H1 (cell line): ENCODE data around the gene CSNK1G3. TPM values are rescaled to one million over a fixed set of nuclear protein-coding genes. Genes with fewer than 3 reads are reported as not detected.

Source experiments
- CTCF ChIA-PET: fragments of 300-600 bp; sonication (Branson Sonifier 250); formaldehyde crosslinking; loops from one replicate; lab custom pipeline; 2021; ENCODE audit not compliant: partially characterized antibody; lab: Charles Lee
- POLR2A ChIA-PET: fragments of 300-600 bp; sonication (Branson Sonifier 250); formaldehyde crosslinking; loops from one replicate; lab custom pipeline; 2021; ENCODE audit warnings: inconsistent platforms; ENCODE audit not compliant: partially characterized antibody; lab: Charles Lee
- DNase-seq, 2 experiments: peaks; one replicate each; pipeline versions ENCODE4 v3.0.0 to v3.0.0-alpha.2; 2010 to 2022; ENCODE audit warnings: low spot score in 2 of 2, low read depth in 1 of 2, mixed read lengths in 1 of 2
- FAIRE-seq: peaks from 2 replicates; lab custom pipeline; 2011; peaks lifted over from hg19 to GRCh38; lab: Jason Lieb, UNC
- H2AFZ ChIP-seq: 2 replicates; pipeline ENCODE4 v1.8.1; 2012; ENCODE audit warnings: low read length, inconsistent platforms
- H2AK5ac ChIP-seq: 2 replicates; pipeline ENCODE4 v1.6.1; 2013; ENCODE audit warnings: low read depth, low read length
- H2BK120ac ChIP-seq: replicated peaks from 2 replicates; pipeline ENCODE3; 2013; ENCODE audit warnings: low read depth, low read length, inconsistent platforms
- H2BK12ac ChIP-seq: 2 replicates; pipeline ENCODE4 v1.6.1; 2013; ENCODE audit warnings: low read depth, low read length
- H2BK15ac ChIP-seq: 2 replicates; pipeline ENCODE4 v1.6.1; 2013; ENCODE audit warnings: low read length
- H2BK20ac ChIP-seq: 2 replicates; pipeline ENCODE4 v1.6.1; 2013; ENCODE audit warnings: low read length
- H2BK5ac ChIP-seq: 2 replicates; pipeline ENCODE4 v1.6.1; 2013; ENCODE audit warnings: low read depth, low read length
- H3K14ac ChIP-seq: 2 replicates; pipeline ENCODE4 v1.6.1; 2013; ENCODE audit warnings: inconsistent platforms; ENCODE audit not compliant: insufficient read length
- H3K18ac ChIP-seq: 2 replicates; pipeline ENCODE4 v1.6.1; 2013; ENCODE audit warnings: low read length; ENCODE audit errors: extremely low read depth
- H3K23ac ChIP-seq: 2 replicates; pipeline ENCODE4 v1.6.1; 2013; ENCODE audit warnings: inconsistent platforms; ENCODE audit not compliant: insufficient read length
- H3K23me2 ChIP-seq: 2 replicates; pipeline ENCODE4 v1.6.1; 2013; ENCODE audit warnings: low read depth, low read length
- H3K27ac ChIP-seq: 2 replicates; pipeline ENCODE4 v1.6.1; 2011; ENCODE audit warnings: low read depth, low read length, inconsistent platforms
- H3K27me3 ChIP-seq, 4 experiments: replicated peaks in 1 of 4; 1 replicate in 1 of 4; 2 replicates in 3 of 4; pipeline versions ENCODE4 v1.6.1 to v1.8.1; 2011 to 2013; ENCODE audit warnings: low read length in 3 of 4, mild to moderate bottlenecking in 3 of 4, inconsistent platforms in 2 of 4, mixed read lengths in 2 of 4, moderate library complexity in 1 of 4; ENCODE audit not compliant: control insufficient read depth in 3 of 4, insufficient read depth in 3 of 4; ENCODE audit errors: extremely low read depth in 1 of 4
- H3K36me3 ChIP-seq, 4 experiments: 2 replicates each; pipeline versions ENCODE4 v1.6.1 to v1.8.1; 2011 to 2013; ENCODE audit warnings: mild to moderate bottlenecking in 4 of 4, low read length in 3 of 4, moderate library complexity in 2 of 4, control low read depth in 1 of 4, inconsistent platforms in 1 of 4; ENCODE audit not compliant: insufficient read depth in 4 of 4, control insufficient read depth in 2 of 4
- H3K4ac ChIP-seq: replicated peaks from 2 replicates; pipeline ENCODE3; 2013; ENCODE audit warnings: low read length, low read depth, mixed read lengths, inconsistent platforms; ENCODE audit not compliant: insufficient read length
- H3K4me1 ChIP-seq, 4 experiments: replicated peaks in 1 of 4; 1 replicate in 1 of 4; 2 replicates in 3 of 4; pipeline versions ENCODE4 v1.6.1 to v1.8.1; 2011 to 2013; ENCODE audit warnings: low read length in 3 of 4, inconsistent platforms in 2 of 4, mixed read lengths in 1 of 4; ENCODE audit not compliant: insufficient read depth in 4 of 4, control insufficient read depth in 3 of 4
- H3K4me2 ChIP-seq, 2 experiments: 2 replicates each; pipeline versions ENCODE4 v1.6.1 to v1.8.1; 2011 to 2013; ENCODE audit warnings: low read depth in 2 of 2, low read length in 2 of 2, control low read depth in 1 of 2, inconsistent platforms in 1 of 2, mild to moderate bottlenecking in 1 of 2; ENCODE audit not compliant: insufficient read depth in 1 of 2
- H3K4me3 ChIP-seq, 4 experiments: fragments of 200-600, 300-600 bp in 1 of 4; sonication (generic), shearing (Covaris generic), sonication (Bioruptor Twin) in 1 of 4; 2 replicates each; pipeline versions ENCODE4 v1.5.1 to v1.8.1; 2011 to 2016; ENCODE audit warnings: low read length in 4 of 4, low read depth in 3 of 4, control low read depth in 2 of 4, inconsistent platforms in 2 of 4, mild to moderate bottlenecking in 2 of 4, mixed read lengths in 1 of 4, moderate library complexity in 1 of 4; ENCODE audit not compliant: insufficient read depth in 2 of 4; ENCODE audit errors: extremely low read depth in 1 of 4
- H3K56ac ChIP-seq: replicated peaks from 2 replicates; pipeline ENCODE3; 2013; ENCODE audit warnings: low read depth, mild to moderate bottlenecking, mixed read lengths, low read length, inconsistent platforms; ENCODE audit not compliant: insufficient read length
- H3K79me1 ChIP-seq: 2 replicates; pipeline ENCODE4 v1.6.1; 2013; ENCODE audit warnings: low read depth, low read length, control low read depth
- H3K79me2 ChIP-seq, 2 experiments: 2 replicates each; pipeline versions ENCODE4 v1.6.1 to v1.8.1; 2012 to 2013; ENCODE audit warnings: low read length in 2 of 2, mild to moderate bottlenecking in 2 of 2, inconsistent platforms in 1 of 2; ENCODE audit not compliant: insufficient read depth in 2 of 2, control insufficient read depth in 1 of 2
- H3K9ac ChIP-seq, 4 experiments: replicated peaks in 1 of 4; 1 replicate in 1 of 4; 2 replicates in 3 of 4; pipeline versions ENCODE4 v1.6.1 to v1.8.1; 2011 to 2013; ENCODE audit warnings: low read depth in 3 of 4, low read length in 3 of 4, control low read depth in 2 of 4, mild to moderate bottlenecking in 2 of 4, moderate library complexity in 2 of 4, inconsistent platforms in 1 of 4; ENCODE audit errors: extremely low read depth in 1 of 4
- H3K9me3 ChIP-seq, 2 experiments: 2 replicates each; pipeline versions ENCODE4 v1.6.1 to v1.8.1; 2012 to 2013; ENCODE audit warnings: mild to moderate bottlenecking in 2 of 2, moderate library complexity in 2 of 2, control low read depth in 1 of 2, inconsistent platforms in 1 of 2, low read depth in 1 of 2, low read length in 1 of 2, mixed read lengths in 1 of 2; ENCODE audit not compliant: insufficient read depth in 2 of 2
- H4K20me1 ChIP-seq, 2 experiments: replicated peaks in 1 of 2; 2 replicates each; pipeline versions ENCODE3 to v1.8.1; 2011 to 2013; ENCODE audit warnings: inconsistent platforms in 2 of 2, low read length in 2 of 2, mild to moderate bottlenecking in 1 of 2; ENCODE audit not compliant: insufficient read depth in 2 of 2, control insufficient read depth in 1 of 2
- H4K5ac ChIP-seq: 2 replicates; pipeline ENCODE4 v1.6.1; 2013; ENCODE audit warnings: low read length, low read depth, mixed read lengths, inconsistent platforms; ENCODE audit not compliant: insufficient read length
- H4K8ac ChIP-seq: 2 replicates; pipeline ENCODE4 v1.8.0; 2013; ENCODE audit warnings: mild to moderate bottlenecking, moderate library complexity, low read length, inconsistent platforms; ENCODE audit not compliant: insufficient read depth; ENCODE audit errors: extremely low read depth
- H4K91ac ChIP-seq: replicated peaks from 2 replicates; pipeline ENCODE3; 2013; ENCODE audit warnings: low read length, mixed read lengths, inconsistent platforms; ENCODE audit not compliant: insufficient read length
- CEBPB ChIP-seq: IDR thresholded peaks from 2 replicates; pipeline ENCODE4 v1.6.1; 2012; ENCODE audit warnings: low read depth, low read length
- CHD1 ChIP-seq: IDR thresholded peaks from 2 replicates; pipeline ENCODE4 v1.6.1; 2012; ENCODE audit warnings: low read depth, low read length, improper control_type of control experiment
- EZH2 ChIP-seq: fragments of 200-600 bp; sonication (generic); IDR thresholded peaks from 2 replicates; pipeline ENCODE4 v1.7.1; 2012; ENCODE audit warnings: low read depth, mild to moderate bottlenecking, moderate library complexity, low read length, inconsistent platforms; ENCODE audit not compliant: severe bottlenecking
- HDAC2 ChIP-seq, 2 experiments: fragments of 300-600 bp in 1 of 2; sonication (generic) in 1 of 2; IDR thresholded peaks; 2 replicates each; pipeline ENCODE4 v1.6.1; 2011 to 2012; ENCODE audit warnings: low read depth in 2 of 2, low read length in 2 of 2, mild to moderate bottlenecking in 2 of 2, moderate library complexity in 2 of 2, borderline replicate concordance in 1 of 2, inconsistent platforms in 1 of 2
- PHF8 ChIP-seq: fragments of 200-600 bp; sonication (generic); conservative IDR thresholded peaks from 2 replicates; pipeline ENCODE4 v1.7.1; 2012; ENCODE audit warnings: low read depth, mild to moderate bottlenecking, inconsistent platforms, low read length, moderate library complexity
- RBBP5 ChIP-seq: IDR thresholded peaks from 2 replicates; pipeline ENCODE4 v1.7.1; 2012; ENCODE audit warnings: low read depth, mild to moderate bottlenecking, inconsistent platforms, low read length, moderate library complexity, borderline replicate concordance
- RNF2 ChIP-seq: fragments of 200-900, 300-1000 bp; sonication (generic); IDR thresholded peaks from 2 replicates; pipeline ENCODE4 v1.7.1; 2016; ENCODE audit warnings: borderline replicate concordance, low read depth, mild to moderate bottlenecking, antibody characterized with exemption, low read length; ENCODE audit not compliant: poor library complexity, severe bottlenecking; ENCODE audit errors: missing control alignments
- SIN3A ChIP-seq, 2 experiments: IDR thresholded peaks in 1 of 2; conservative IDR thresholded peaks in 1 of 2; 2 replicates each; pipeline ENCODE4 v1.6.1; 2011 to 2012; ENCODE audit warnings: low read length in 2 of 2, improper control_type of control experiment in 1 of 2, low read depth in 1 of 2, mild to moderate bottlenecking in 1 of 2
- TAF7 ChIP-seq: optimal IDR thresholded peaks from 2 replicates; pipeline ENCODE3; 2011; ENCODE audit warnings: low read depth, mild to moderate bottlenecking, inconsistent platforms, low read length, moderate library complexity, borderline replicate concordance
- TEAD4 ChIP-seq: IDR thresholded peaks from 2 replicates; pipeline ENCODE4 v1.6.1; 2012; ENCODE audit warnings: low read depth, low read length, inconsistent platforms, mixed read lengths
- YY1 ChIP-seq: IDR thresholded peaks from 2 replicates; pipeline ENCODE4 v1.6.1; 2011; ENCODE audit warnings: low read depth, mild to moderate bottlenecking, low read length
- ZNF274 ChIP-seq: IDR thresholded peaks from 2 replicates; pipeline ENCODE4 v1.7.0; 2012; ENCODE audit warnings: low read length, borderline replicate concordance; ENCODE audit errors: extremely low read depth
- polyA plus RNA-seq, 7 experiments: library from polyadenylated mRNA; depleted of rRNA in 3 of 7; stranded (reverse) in 5 of 7; unstranded in 2 of 7; fragments of >200 nt in 5 of 7; fragments of 200-250 nt in 2 of 7; gene quantifications; 1 replicate in 5 of 7; 2 replicates in 1 of 7; 4 replicates in 1 of 7; pipeline versions ENCODE4 v1.2.1 to v1.2.3, GENCODE V29; 2011 to 2013; ENCODE audit warnings: missing spikeins in 2 of 7, mixed read lengths in 2 of 7
- total RNA-seq: library from RNA; stranded (reverse); fragmentation: NEBNext Ultra II Directional; extraction: Animal tissue kit (Norgen Biotek cat#: 25700); gene quantifications from 2 replicates; pipeline ENCODE4 v1.2.1, GENCODE V29; 2021

Gene CSNK1G3
- total and polyA plus RNA-seq, 2 of the 8 experiments (the other 6 are each of a cell fraction or from before 2014, with no cell fraction given): 10.6 to 58.9 TPM

GRCh38 chr5:123503299-123503698 lies 8.7 kb upstream of the CSNK1G3 start:
- H4K8ac ChIP-seq: no peak overlapping the region
- no peaks in the 10 kb centered on the region for H3K23me2 ChIP-seq
- no peak overlapping the region for H4K91ac ChIP-seq
- H3K27me3 ChIP-seq: no peaks in the 10 kb centered on the region
- no peak overlapping the region for H3K4me3 ChIP-seq
- CTCF ChIA-PET: no interaction called here
- H3K4me2 ChIP-seq: no peak overlapping the region
- no peak overlapping the region for H3K23ac ChIP-seq
- H2BK5ac ChIP-seq: no peak overlapping the region
- FAIRE-seq (no peak), DNase-seq (no peak)
- H3K4ac ChIP-seq: no peak overlapping the region
- H2BK12ac ChIP-seq: no peak overlapping the region
- H2AK5ac ChIP-seq: no peak overlapping the region
- H3K9me3 ChIP-seq: no peaks in the 10 kb centered on the region
- no peaks in the 10 kb centered on the region for H4K20me1 ChIP-seq
- H3K4me1 ChIP-seq: peaks cover 0 to 3% (median 0%) of the 10 kb centered on the region in 4 experiments; a peak in 1 of 7 replicates
- POLR2A ChIA-PET: interaction anchor here (10.1 kb wide), 1 partner anchor 8 kb away, joined by 68 read pairs; the partner anchor contains the start of gene CSNK1G3
- no peaks in the 10 kb centered on the region for H3K79me1 ChIP-seq
- H2BK20ac ChIP-seq: no peak overlapping the region
- H2BK15ac ChIP-seq: no peak overlapping the region
- no peak overlapping the region for H2AFZ ChIP-seq
- H2BK120ac ChIP-seq: no peak overlapping the region
- no peak overlapping the region for H3K9ac ChIP-seq
- H3K14ac ChIP-seq: no peak overlapping the region
- no peak overlapping the region for H3K18ac ChIP-seq
- H3K79me2 ChIP-seq: no peaks in the 10 kb centered on the region
- H3K56ac ChIP-seq: no peak overlapping the region
- H4K5ac ChIP-seq: no peak overlapping the region
- no peaks in the 10 kb centered on the region for H3K36me3 ChIP-seq
- no peak overlapping the region for H3K27ac ChIP-seq
- TF ChIP-seq CEBPB (no peak), CHD1 (no peak), TAF7 (no peak), TEAD4 (no peak), SIN3A (conservative IDR thresholded peaks at IDR 0.05 in 1 of 2, IDR thresholded peaks at IDR 0.05 in 1 of 2; ENCODE audit: low read depth in 1 of 2, low read length in 2 of 2) (no peak), RNF2 (no peak), YY1 (no peak), ZNF274 (no peak), EZH2 (no peak), PHF8 (no peak), RBBP5 (no peak), HDAC2 (IDR thresholded peaks at IDR 0.05; ENCODE audit: borderline replicate concordance in 1 of 2, low read depth in 2 of 2, low read length in 2 of 2) (no peak)
